HepG2 (cell line): ENCODE results near the gene WFDC6.

Source experiments
- CHD2 ChIP-seq: IDR thresholded peaks from 2 replicates; pipeline ENCODE4 v1.6.1; 2011; ENCODE audit warnings: low read depth, low read length, improper control_type of control experiment
- CTCF ChIP-seq: sonication (generic); formaldehyde crosslinking; IDR thresholded peaks from 2 replicates; pipeline ENCODE4 v1.5.0; 2020; ENCODE audit warnings: mild to moderate bottlenecking, missing genetic modification reagents, moderate library complexity
- EZH2 ChIP-seq: conservative IDR thresholded peaks from 2 replicates; pipeline ENCODE4 v1.6.1; 2012; ENCODE audit warnings: mild to moderate bottlenecking, low read depth, low read length, moderate library complexity
- ZFP41 ChIP-seq: sonication (generic); formaldehyde crosslinking; IDR thresholded peaks from 2 replicates; pipeline ENCODE4 v1.4.0; 2020; ENCODE audit warnings: mild to moderate bottlenecking, missing genetic modification reagents, borderline replicate concordance
- ZNF781 ChIP-seq: sonication (generic); formaldehyde crosslinking; IDR thresholded peaks from 2 replicates; pipeline ENCODE4 v1.5.1; 2020; ENCODE audit warnings: borderline replicate concordance, mild to moderate bottlenecking, missing genetic modification reagents; ENCODE audit errors: not compliant biosample characterization

- no peak for TF ChIP-seq CHD2
- no peak for TF ChIP-seq CTCF (CRISPR knock-in tag)
- TF ChIP-seq ZFP41 (CRISPR knock-in tag): no peak
- no peak for TF ChIP-seq ZNF781 (CRISPR knock-in tag)
- TF ChIP-seq EZH2: no peak
Measured at GRCh38 chr20:45539382-45539781, at the start of gene WFDC6.
